ELR (cell line): ENCODE data around the gene GID8.
"Not testable (repeated sequence)": the region's sequence is repeated elsewhere in the genome, so short reads cannot be mapped to it uniquely, and the experiment has no call there.

ENCODE experiments used
- DNase-seq: peaks from one replicate; pipeline ENCODE4 v3.0.0-alpha.2; 2015; ENCODE audit warnings: low read depth

The GID8 gene

DNA sequence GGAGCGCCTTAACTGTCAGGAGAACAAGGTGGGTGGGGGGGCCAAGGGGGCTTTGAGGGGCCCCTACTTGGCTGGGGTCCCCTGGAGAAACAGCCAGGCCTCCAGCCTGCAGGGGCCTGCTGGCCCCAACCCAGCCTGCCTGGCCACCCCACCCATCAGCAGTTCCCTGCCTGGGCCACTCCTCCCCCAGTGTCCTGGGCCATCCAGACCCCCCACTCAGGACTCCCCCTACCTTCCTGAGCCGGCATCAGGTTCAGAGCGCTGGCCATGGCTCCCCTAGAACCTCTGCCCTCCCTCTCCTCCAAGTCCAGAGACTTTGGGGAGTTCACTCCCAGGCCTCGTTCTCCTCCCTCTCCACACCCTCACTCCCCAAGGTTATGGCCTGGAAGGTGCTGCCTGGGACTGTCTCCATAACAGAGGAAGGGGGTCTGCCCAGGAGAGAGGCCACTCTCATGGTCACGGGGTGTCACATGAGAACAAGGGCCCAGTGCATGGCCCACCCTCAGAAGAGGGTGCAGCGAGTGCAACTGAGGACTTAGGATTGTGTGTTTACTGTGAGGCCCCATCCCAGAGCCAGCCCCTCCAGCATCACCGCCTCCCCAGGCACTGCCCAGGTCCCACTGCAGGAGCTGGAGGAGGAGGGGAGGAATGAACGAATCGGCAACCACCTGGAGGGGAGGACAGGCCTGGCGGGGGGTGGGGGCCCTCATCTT is 20.6 kb downstream of the GID8 start:
- no peak for DNase-seq

GRCh38 chr20:62959101-62959971 is 21.4 kb downstream of the GID8 start:
- no peak for DNase-seq

DNA sequence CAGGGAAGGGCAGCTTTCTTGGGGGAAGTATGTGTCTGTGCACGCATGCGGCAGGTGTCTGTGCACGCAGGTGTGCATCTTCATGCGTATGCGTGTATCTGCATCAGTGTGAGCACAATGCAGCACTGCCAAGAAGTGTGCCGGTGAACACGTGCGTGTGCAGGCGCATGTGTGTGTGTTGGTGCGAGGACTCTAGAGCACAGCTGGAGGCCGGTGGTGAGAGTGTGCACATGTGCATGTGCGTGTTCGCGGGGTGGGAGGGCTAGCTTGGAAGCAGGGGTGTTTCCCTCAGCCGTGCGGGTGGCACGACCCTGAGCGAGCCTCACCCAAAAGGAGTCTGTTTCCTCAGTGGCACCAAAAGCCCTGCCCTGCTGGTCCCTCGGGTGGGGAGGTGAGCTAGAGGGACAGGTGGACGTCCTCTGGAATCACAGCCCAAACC is 22.1 kb downstream of the GID8 start:
- no peak for DNase-seq

- not testable (repeated sequence) for DNase-seq
Observed at GRCh38 chr20:62960446-62961309, 22.7 kb downstream of the GID8 start.

- no peak for DNase-seq
Observed at GRCh38 chr20:62961310-62961783, 23.4 kb downstream of the GID8 start.

DNA sequence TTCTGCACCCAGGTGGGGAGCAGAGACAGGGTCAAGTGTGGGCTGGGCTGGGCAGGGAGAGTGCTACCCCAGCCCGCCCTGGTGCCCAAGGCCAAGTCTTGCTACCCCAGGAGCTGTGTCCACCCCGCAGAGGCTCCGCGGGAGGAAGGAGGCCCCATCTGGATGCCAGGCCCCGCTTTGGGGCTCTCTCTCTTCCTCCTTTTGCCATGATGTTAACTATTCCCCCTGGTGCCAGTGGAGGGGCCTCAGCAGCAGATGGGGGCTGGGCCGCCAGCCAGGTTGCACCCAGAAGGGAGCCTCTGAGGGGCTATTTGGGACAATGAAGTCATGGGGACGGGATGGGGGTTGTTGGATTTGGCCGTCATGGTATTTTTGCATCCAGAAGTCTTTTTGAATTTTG is 23.9 kb downstream of the GID8 start:
- no peak for DNase-seq

- DNase-seq = no peak
Observed at GRCh38 chr20:62962221-62962879, 24.4 kb downstream of the GID8 start.

DNA sequence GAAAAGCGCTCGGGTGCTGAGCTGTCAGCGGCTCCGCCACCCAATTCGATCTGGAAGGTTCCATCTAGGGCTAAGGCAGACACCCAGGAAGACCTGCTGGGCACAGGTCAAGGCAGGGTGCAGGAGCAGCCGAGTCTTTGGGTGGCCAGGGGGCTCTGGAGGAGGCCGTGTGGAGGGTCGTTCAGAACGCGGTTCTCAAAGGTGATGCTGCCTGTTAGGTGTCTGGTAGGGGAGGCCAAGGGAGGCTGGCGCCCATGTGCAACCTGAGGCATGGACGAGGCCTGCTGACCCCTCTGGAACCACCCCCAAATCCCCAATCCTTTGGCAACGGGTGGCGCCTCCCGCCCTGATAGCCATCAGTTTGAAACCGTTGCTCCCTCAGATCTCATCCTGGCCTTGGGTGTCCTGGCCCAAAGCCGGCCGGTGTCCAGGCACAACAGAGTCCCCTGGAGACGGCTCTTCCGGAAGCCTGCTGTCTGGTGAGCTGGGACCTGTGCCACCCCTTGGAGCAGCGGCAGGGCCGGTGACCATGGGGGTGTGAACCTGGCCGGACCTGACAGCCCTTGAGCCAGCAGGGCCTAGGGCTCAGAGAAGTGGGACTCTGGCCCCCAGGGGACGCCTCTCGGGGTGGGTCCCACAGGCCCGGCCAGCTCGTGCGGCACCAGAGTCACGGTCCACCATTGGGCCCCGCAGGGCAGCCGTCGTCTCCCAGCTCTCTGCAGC is 25.1 kb downstream of the GID8 start:
- no peak for DNase-seq

GRCh38 chr20:62963614-62964397 is 25.9 kb downstream of the GID8 start:
- DNase-seq = no peak

GRCh38 chr20:62964700-62965099 is 26.8 kb downstream of the GID8 start:
- DNase-seq = no peak

- no peak for DNase-seq
Observed at GRCh38 chr20:62965363-62965771, 27.4 kb downstream of the GID8 start.

DNA sequence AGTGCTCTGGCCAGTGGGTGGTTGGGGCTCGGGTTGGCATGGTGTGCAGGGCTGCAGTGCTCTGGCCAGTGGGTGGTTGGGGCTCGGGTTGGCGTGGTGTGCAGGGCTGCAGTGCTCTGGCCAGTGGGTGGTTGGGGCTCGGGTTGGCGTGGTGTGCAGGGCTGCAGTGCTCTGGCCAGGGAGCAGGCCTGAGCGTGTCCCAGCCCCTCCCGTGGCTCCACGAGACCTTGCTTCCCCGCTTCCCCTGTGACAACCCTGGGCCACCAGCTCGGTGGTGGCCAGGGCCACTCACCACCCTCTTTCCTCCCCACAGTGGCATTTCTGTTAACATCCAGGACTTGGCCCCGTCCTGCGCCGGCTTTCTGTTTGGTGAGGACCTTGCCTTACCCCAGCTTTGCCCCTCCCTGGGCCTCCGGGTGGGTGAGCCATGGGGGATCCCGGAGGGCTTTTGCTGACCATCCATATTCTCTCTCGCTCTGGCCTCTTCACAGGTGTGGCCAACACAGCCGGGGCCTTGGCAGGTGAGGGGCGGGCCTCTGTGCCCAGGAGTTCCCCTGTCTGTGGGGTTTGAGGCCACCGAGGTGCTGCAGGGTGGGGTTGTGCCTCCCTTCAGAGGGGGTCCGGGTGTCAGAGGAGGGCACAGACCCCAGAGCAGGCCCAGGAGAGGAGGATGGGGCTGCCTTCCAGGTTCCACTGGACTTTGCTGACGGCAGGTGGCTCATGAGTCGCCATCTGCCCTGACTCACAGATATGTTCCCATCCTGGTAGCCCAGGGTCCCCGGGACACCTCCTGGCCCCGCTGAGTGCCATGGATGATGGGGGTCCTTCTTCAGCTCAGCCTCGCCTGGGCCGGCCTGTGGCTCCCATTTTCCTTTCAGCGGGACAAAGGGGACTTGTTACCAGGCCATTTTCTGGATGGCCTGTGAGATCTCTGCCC is 28.5 kb downstream of the GID8 start:
- no peak for DNase-seq

DNA sequence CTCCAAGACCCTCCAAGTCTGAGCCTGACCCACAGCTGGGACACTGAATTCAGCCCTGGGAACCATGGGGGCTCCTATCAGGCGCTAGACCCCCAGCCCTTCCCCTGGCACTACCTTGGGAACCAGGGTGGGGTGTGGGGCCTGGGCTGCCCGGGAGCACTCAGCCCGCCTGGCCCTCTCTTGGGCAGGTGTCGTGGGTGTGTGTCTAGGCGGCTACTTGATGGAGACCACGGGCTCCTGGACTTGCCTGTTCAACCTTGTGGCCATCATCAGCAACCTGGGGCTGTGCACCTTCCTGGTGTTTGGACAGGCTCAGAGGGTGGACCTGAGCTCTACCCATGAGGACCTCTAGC is 29.2 kb downstream of the GID8 start:
- no peak for DNase-seq

DNA sequence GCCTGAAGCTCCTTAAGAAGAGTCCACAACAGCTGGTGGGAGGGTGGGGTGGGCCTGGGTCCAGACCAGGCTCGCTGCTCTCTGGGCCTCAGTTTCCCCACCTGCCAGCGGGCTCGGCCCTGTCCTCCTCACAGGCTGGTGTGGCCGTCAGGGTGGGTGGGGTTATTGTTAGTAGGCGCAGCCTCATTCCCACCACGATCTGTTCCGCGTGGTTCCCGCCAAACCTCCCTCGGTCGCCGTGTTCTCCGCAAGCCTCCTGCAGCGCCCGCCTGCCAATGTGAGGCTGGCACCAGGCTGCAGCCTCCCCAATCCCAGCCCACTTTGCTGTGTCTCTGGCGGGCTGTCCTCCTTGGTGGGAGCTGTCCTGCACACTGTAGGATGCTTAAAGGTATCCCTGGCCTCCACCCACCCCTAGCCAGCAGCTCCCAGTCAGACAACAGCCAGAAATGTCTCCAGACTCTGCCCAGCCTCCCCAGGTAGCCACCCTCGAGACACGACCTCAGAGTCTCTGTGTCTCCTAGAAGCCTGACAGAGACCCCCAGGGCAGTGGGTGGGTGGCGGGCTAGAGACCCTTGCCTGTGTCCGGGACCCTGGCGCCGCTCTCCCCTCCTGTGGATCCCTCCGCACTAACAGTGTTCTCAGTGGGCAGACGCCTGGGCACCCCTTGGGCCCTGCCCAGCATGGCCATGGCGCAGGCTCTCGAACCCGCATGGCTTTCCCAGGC is 29.8 kb downstream of the GID8 start:
- DNase-seq = no peak

- DNase-seq = no peak
Observed at GRCh38 chr20:62968378-62969178, 30.6 kb downstream of the GID8 start.

DNA sequence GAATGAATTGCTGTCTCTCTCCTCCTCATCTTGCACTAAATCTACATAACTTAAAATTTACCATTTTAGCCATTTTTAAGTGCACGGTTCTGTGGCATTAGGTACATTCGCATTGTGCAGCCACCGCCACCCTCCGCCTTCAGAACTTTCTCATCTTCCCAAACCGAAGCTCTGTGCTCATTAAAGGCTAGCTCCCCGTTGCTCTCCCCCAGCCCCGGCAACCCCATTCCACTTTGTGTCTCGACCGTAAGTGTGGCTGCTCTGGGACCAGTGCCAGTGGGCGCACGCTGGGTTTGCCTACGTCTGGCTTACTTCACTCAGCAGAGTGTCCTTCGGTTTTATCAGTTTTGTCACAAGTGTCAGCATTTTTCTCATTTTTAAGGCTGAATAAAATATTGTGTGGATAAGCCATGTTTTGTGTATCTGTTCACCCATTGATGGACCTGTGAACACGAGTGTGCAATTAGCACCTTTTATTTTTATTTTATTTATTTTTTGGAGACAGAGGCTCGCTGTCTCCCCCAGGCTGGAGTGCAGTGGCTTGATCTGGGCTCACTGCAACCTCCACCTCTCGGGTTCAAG is 31.3 kb downstream of the GID8 start:
- DNase-seq = no peak

DNA sequence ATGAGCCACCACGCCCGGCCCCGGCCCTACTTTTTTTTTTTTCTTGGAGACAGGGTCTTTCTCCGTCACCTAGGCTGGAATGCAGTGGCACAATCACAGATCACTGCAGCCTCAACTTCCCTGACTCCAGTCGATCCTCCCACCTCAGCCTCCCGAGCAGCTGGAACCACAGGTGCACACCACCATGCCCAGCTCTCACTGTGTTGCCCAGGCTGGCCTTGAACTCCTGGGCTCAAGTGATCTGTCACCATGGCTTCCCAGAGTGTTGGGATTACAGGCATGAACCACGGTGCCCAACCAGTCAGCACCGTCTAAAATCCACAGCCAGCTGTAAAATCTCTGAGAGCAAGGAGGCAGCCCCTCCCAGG is 32.0 kb downstream of the GID8 start:
- DNase-seq = no peak
